ENCODE data around the gene TCOF1.

TCOF1 gene

GRCh38 chr5:150341989-150342388 is 15.5 kb upstream of the TCOF1 start:
- no peak overlapping the region for H3K9ac ChIP-seq (ENCODE audit: low read depth, low read length)
- no peaks in the 10 kb centered on the region for H3K27me3 ChIP-seq (ENCODE audit: control insufficient read depth, insufficient read depth, low read length)
- H3K36me3 ChIP-seq (ENCODE audit: control insufficient read depth, insufficient read depth, low read length): no peaks in the 10 kb centered on the region
- H3K9me3 ChIP-seq (ENCODE audit: control insufficient read depth, insufficient read depth, low read length): no peaks in the 10 kb centered on the region
- H3K4me3 ChIP-seq (ENCODE audit: low read depth, low read length): no peak overlapping the region
- H3K4me1 ChIP-seq (ENCODE audit: control insufficient read depth, insufficient read depth, low read length): no peaks in the 10 kb centered on the region

GRCh38 chr5:150342583-150342982 is 14.9 kb upstream of the TCOF1 start:
- Histone ChIP-seq H3K9me3 (ENCODE audit: control insufficient read depth, insufficient read depth, low read length) (no peaks in the 10 kb centered on the region), H3K9ac (ENCODE audit: low read depth, low read length) (no peak overlapping the region), H3K4me1 (ENCODE audit: control insufficient read depth, insufficient read depth, low read length) (no peaks in the 10 kb centered on the region), H3K4me3 (ENCODE audit: low read depth, low read length) (no peak overlapping the region), H3K27me3 (ENCODE audit: control insufficient read depth, insufficient read depth, low read length) (no peaks in the 10 kb centered on the region), H3K36me3 (ENCODE audit: control insufficient read depth, insufficient read depth, low read length) (no peaks in the 10 kb centered on the region)

GRCh38 chr5:150343994-150344631 is 13.4 kb upstream of the TCOF1 start:
- H3K4me1 ChIP-seq (ENCODE audit: control insufficient read depth, insufficient read depth, low read length): no peaks in the 10 kb centered on the region
- no peaks in the 10 kb centered on the region for H3K36me3 ChIP-seq (ENCODE audit: control insufficient read depth, insufficient read depth, low read length)
- H3K9ac ChIP-seq (ENCODE audit: low read depth, low read length): no peak overlapping the region
- no peaks in the 10 kb centered on the region for H3K27me3 ChIP-seq (ENCODE audit: control insufficient read depth, insufficient read depth, low read length)
- no peak overlapping the region for H3K4me3 ChIP-seq (ENCODE audit: low read depth, low read length)
- H3K9me3 ChIP-seq (ENCODE audit: control insufficient read depth, insufficient read depth, low read length): no peaks in the 10 kb centered on the region

- Histone ChIP-seq H3K4me3 (ENCODE audit: low read depth, low read length) (no peak overlapping the region), H3K4me1 (ENCODE audit: control insufficient read depth, insufficient read depth, low read length) (no peaks in the 10 kb centered on the region), H3K9me3 (ENCODE audit: control insufficient read depth, insufficient read depth, low read length) (no peaks in the 10 kb centered on the region), H3K27me3 (ENCODE audit: control insufficient read depth, insufficient read depth, low read length) (no peaks in the 10 kb centered on the region), H3K36me3 (ENCODE audit: control insufficient read depth, insufficient read depth, low read length) (no peaks in the 10 kb centered on the region), H3K9ac (ENCODE audit: low read depth, low read length) (no peak overlapping the region)
Observed at GRCh38 chr5:150345716-150346115, 11.8 kb upstream of the TCOF1 start.

GRCh38 chr5:150346592-150346991 is 10.9 kb upstream of the TCOF1 start:
- no peaks in the 10 kb centered on the region for H3K4me1 ChIP-seq (ENCODE audit: control insufficient read depth, insufficient read depth, low read length)
- H3K36me3 ChIP-seq (ENCODE audit: control insufficient read depth, insufficient read depth, low read length): no peaks in the 10 kb centered on the region
- H3K27me3 ChIP-seq (ENCODE audit: control insufficient read depth, insufficient read depth, low read length): no peaks in the 10 kb centered on the region
- no peaks in the 10 kb centered on the region for H3K9me3 ChIP-seq (ENCODE audit: control insufficient read depth, insufficient read depth, low read length)
- no peak overlapping the region for H3K4me3 ChIP-seq (ENCODE audit: low read depth, low read length)
- H3K9ac ChIP-seq (ENCODE audit: low read depth, low read length): no peak overlapping the region

DNA sequence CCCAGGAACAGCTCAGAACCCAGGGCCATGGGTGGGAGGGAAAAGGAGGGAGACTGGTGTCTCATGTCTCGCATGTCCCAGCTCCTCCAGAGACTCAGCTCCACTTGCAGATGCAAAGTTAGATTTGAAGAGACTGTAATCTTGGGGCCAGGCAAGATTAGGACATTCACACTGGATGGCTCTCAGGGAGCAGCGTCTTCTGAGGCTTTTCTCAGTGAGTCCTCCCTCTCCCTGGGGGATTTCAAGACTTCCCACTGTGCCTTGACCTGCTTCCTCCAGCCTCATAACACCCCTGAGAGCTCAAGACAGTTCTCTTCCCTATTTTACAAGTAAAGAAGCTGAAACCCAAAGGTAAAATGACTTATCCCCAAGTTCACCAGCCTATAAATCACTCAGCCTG is 10.5 kb upstream of the TCOF1 start:
- H3K4me3 ChIP-seq (ENCODE audit: low read depth, low read length): no peak overlapping the region
- H3K9me3 ChIP-seq (ENCODE audit: control insufficient read depth, insufficient read depth, low read length): no peaks in the 10 kb centered on the region
- no peak overlapping the region for H3K9ac ChIP-seq (ENCODE audit: low read depth, low read length)
- no peaks in the 10 kb centered on the region for H3K4me1 ChIP-seq (ENCODE audit: control insufficient read depth, insufficient read depth, low read length)
- H3K36me3 ChIP-seq (ENCODE audit: control insufficient read depth, insufficient read depth, low read length): no peaks in the 10 kb centered on the region
- no peaks in the 10 kb centered on the region for H3K27me3 ChIP-seq (ENCODE audit: control insufficient read depth, insufficient read depth, low read length)

- no peaks in the 10 kb centered on the region for H3K27me3 ChIP-seq (ENCODE audit: control insufficient read depth, insufficient read depth, low read length)
- H3K9me3 ChIP-seq (ENCODE audit: control insufficient read depth, insufficient read depth, low read length): no peaks in the 10 kb centered on the region
- H3K4me3 ChIP-seq (ENCODE audit: low read depth, low read length): no peak overlapping the region
- H3K9ac ChIP-seq (ENCODE audit: low read depth, low read length): no peak overlapping the region
- H3K4me1 ChIP-seq (ENCODE audit: control insufficient read depth, insufficient read depth, low read length): no peaks in the 10 kb centered on the region
- H3K36me3 ChIP-seq (ENCODE audit: control insufficient read depth, insufficient read depth, low read length): no peaks in the 10 kb centered on the region
Observed at GRCh38 chr5:150347451-150347850, 10.0 kb upstream of the TCOF1 start.

DNA sequence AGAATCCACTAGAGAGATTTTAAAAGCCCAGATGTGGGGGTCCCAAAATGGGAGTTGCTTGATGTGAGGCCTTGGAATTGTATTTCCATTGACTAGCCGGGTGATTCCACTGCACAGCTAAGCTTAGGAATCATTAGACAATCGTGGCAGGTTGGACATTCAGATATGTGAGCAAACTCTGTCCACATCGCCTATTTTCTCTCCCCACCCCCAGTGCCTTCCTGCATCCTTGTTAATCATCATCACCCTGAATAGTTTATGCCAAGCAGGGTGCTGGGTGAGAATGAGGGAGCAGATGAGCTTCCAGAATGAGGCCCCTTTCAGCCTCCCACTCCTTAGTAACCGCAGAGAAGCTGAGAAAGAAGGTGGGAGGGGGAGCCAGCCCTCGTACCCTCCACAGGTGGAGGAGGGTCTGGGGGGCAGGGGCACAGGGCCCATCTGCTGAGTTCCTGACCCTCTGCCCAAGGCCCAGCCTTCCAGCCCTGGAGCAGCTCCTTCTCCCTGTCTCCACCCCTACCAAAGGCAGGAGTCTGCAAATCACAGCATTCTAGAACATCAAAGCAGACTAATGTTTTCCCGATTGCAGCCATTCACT is 7.7 kb upstream of the TCOF1 start:
- H3K9me3 ChIP-seq (ENCODE audit: control insufficient read depth, insufficient read depth, low read length): no peaks in the 10 kb centered on the region
- H3K36me3 ChIP-seq (ENCODE audit: control insufficient read depth, insufficient read depth, low read length): no peaks in the 10 kb centered on the region
- H3K4me3 ChIP-seq (ENCODE audit: low read depth, low read length): no peak overlapping the region
- no peaks in the 10 kb centered on the region for H3K4me1 ChIP-seq (ENCODE audit: control insufficient read depth, insufficient read depth, low read length)
- H3K9ac ChIP-seq (ENCODE audit: low read depth, low read length): no peak overlapping the region
- H3K27me3 ChIP-seq (ENCODE audit: control insufficient read depth, insufficient read depth, low read length): peaks cover 2% of the 10 kb centered on the region

- Histone ChIP-seq H3K27me3 (ENCODE audit: control insufficient read depth, insufficient read depth, low read length) (peaks cover 4% of the 10 kb centered on the region), H3K36me3 (ENCODE audit: control insufficient read depth, insufficient read depth, low read length) (no peaks in the 10 kb centered on the region), H3K4me3 (ENCODE audit: low read depth, low read length) (no peak overlapping the region), H3K9me3 (ENCODE audit: control insufficient read depth, insufficient read depth, low read length) (no peaks in the 10 kb centered on the region), H3K4me1 (ENCODE audit: control insufficient read depth, insufficient read depth, low read length) (no peaks in the 10 kb centered on the region), H3K9ac (ENCODE audit: low read depth, low read length) (no peak overlapping the region)
Observed at GRCh38 chr5:150350524-150351344, 6.8 kb upstream of the TCOF1 start.

- H3K27me3 ChIP-seq (ENCODE audit: control insufficient read depth, insufficient read depth, low read length): peaks cover 4% of the 10 kb centered on the region
- no peaks in the 10 kb centered on the region for H3K4me1 ChIP-seq (ENCODE audit: control insufficient read depth, insufficient read depth, low read length)
- no peak overlapping the region for H3K4me3 ChIP-seq (ENCODE audit: low read depth, low read length)
- H3K9me3 ChIP-seq (ENCODE audit: control insufficient read depth, insufficient read depth, low read length): no peaks in the 10 kb centered on the region
- no peak overlapping the region for H3K9ac ChIP-seq (ENCODE audit: low read depth, low read length)
- no peaks in the 10 kb centered on the region for H3K36me3 ChIP-seq (ENCODE audit: control insufficient read depth, insufficient read depth, low read length)
Observed at GRCh38 chr5:150352244-150353031, 5.1 kb upstream of the TCOF1 start.

- Histone ChIP-seq H3K36me3 (ENCODE audit: control insufficient read depth, insufficient read depth, low read length) (no peaks in the 10 kb centered on the region), H3K4me3 (ENCODE audit: low read depth, low read length) (no peak overlapping the region), H3K4me1 (ENCODE audit: control insufficient read depth, insufficient read depth, low read length) (no peaks in the 10 kb centered on the region), H3K9ac (ENCODE audit: low read depth, low read length) (no peak overlapping the region), H3K27me3 (ENCODE audit: control insufficient read depth, insufficient read depth, low read length) (peaks cover 4% of the 10 kb centered on the region), H3K9me3 (ENCODE audit: control insufficient read depth, insufficient read depth, low read length) (no peaks in the 10 kb centered on the region)
Observed at GRCh38 chr5:150353032-150353675, 4.3 kb upstream of the TCOF1 start.

All from iPS-15b (cell line).